SU-DHL-6 (cell line): ENCODE measurements around the gene ZNF792.
"Not testable (repeated sequence)": the region's sequence is repeated elsewhere in the genome, so short reads cannot be mapped to it uniquely, and the experiment has no call there.

Source experiments
- CTCF ChIP-seq: fragments of 200-600 bp; sonication (generic); IDR thresholded peaks from one replicate; pipeline ENCODE4 v1.5.1; 2017; ENCODE audit warnings: antibody characterized with exemption, mild to moderate bottlenecking, low read length, moderate library complexity; ENCODE audit not compliant: insufficient read depth, poor library complexity, severe bottlenecking
- EZH2phosphoT487 ChIP-seq: fragments of 200-600 bp; sonication (generic), shearing (Covaris generic); conservative IDR thresholded peaks from 2 replicates; pipeline ENCODE4 v1.6.1; 2018; ENCODE audit warnings: mild to moderate bottlenecking, antibody characterized with exemption, low read length, moderate library complexity, mixed read lengths

GRCh38 chr19:34992582-34992981 lies 28.6 kb upstream of the ZNF792 start:
- not testable (repeated sequence) for TF ChIP-seq CTCF, EZH2phosphoT487
